ENCODE measurements around the gene RSPO4.

DNA sequence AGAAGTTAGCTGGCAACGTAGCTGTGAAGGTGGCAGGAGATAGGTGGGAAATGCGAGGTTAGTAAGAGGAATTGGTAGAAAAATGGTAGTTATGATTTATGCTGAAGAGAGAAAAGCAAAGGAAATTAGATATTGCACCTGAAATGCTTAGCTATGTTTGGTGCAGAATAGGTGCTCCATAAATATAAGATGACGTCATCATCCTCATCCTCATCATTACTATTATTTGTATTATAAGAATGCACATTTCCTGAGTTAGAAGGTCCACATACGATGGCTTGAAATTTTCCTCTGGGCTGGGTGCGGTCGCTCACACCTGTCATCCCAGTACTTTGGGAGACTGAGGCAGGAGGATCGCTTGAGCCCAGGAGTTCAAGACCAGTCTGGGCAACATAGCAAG is 46.5 kb downstream of the RSPO4 start:
- TF ChIP-seq POLR2A (IDR thresholded peaks at IDR 0.05), result no peak
- TF ChIP-seq, protein P1, sequence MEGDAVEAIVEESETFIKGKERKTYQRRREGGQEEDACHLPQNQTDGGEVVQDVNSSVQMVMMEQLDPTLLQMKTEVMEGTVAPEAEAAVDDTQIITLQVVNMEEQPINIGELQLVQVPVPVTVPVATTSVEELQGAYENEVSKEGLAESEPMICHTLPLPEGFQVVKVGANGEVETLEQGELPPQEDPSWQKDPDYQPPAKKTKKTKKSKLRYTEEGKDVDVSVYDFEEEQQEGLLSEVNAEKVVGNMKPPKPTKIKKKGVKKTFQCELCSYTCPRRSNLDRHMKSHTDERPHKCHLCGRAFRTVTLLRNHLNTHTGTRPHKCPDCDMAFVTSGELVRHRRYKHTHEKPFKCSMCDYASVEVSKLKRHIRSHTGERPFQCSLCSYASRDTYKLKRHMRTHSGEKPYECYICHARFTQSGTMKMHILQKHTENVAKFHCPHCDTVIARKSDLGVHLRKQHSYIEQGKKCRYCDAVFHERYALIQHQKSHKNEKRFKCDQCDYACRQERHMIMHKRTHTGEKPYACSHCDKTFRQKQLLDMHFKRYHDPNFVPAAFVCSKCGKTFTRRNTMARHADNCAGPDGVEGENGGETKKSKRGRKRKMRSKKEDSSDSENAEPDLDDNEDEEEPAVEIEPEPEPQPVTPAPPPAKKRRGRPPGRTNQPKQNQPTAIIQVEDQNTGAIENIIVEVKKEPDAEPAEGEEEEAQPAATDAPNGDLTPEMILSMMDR (IDR thresholded peaks at IDR 0.05), result no peak

Measured in Peyer's patch (tissue), 4 donors.